Astrocyte (in vitro differentiated cells and primary cell): Measurements from ENCODE around the gene OR52E6.

Experiments
- EZH2 ChIP-seq: IDR thresholded peaks from 2 replicates; pipeline ENCODE4 v1.6.1; 2012; ENCODE audit warnings: mild to moderate bottlenecking, low read length, inconsistent platforms; ENCODE audit not compliant: insufficient read depth
- TF ChIP-seq, protein P1 (sequence below): IDR thresholded peaks from 2 replicates; pipeline ENCODE4 v1.5.1; 2011; ENCODE audit warnings: low read depth, mild to moderate bottlenecking, inconsistent platforms, low read length, moderate library complexity; ENCODE audit not compliant: insufficient read depth

DNA sequence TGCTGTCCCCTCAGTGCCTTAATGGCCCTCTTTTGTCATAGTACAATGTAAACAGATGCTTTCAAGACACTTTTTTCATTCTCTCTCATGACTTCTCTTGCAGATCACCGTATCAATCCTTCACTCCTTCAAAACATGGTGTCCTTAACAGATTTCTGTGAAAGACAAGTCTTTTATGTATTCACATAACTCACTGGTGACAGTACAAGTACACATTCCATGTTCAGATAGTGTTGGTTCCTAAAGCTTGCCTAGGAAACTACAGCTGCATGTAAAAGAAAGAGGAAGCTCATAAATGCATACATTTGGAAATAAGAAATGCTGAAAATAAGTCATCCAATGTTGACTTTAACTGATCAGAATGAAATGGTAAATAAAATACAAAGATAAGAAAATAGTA lies 5.0 kb upstream of the OR52E6 start:
- TF ChIP-seq, protein P1, sequence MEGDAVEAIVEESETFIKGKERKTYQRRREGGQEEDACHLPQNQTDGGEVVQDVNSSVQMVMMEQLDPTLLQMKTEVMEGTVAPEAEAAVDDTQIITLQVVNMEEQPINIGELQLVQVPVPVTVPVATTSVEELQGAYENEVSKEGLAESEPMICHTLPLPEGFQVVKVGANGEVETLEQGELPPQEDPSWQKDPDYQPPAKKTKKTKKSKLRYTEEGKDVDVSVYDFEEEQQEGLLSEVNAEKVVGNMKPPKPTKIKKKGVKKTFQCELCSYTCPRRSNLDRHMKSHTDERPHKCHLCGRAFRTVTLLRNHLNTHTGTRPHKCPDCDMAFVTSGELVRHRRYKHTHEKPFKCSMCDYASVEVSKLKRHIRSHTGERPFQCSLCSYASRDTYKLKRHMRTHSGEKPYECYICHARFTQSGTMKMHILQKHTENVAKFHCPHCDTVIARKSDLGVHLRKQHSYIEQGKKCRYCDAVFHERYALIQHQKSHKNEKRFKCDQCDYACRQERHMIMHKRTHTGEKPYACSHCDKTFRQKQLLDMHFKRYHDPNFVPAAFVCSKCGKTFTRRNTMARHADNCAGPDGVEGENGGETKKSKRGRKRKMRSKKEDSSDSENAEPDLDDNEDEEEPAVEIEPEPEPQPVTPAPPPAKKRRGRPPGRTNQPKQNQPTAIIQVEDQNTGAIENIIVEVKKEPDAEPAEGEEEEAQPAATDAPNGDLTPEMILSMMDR, result no peak
- no peak for TF ChIP-seq EZH2
